Measurements from ENCODE around the gene TFAP2B.

TFAP2B gene

DNA sequence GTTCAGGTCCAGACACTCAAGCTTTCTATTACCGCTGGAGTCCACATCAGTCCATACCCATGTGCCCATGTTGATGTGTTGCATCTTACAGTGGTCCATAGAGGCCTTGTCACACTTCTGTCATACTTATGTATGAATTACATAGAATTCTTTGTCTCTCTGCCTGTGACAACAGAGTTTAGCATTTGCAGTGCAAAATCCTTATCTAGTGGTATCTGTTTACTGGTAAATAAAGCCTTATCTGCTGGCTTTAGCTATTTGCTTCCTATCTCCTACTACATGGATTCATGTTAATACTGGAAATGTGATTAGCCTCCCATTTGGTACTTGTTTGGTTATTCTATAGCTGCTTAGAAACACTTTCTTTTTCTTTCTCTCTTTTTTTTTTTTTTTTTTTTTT lies 49.8 kb downstream of the TFAP2B start:
- TF ChIP-seq CTCF (IDR thresholded peaks at IDR 0.05; ENCODE audit: insufficient read depth, low read depth, low read length, missing control alignments): no peak
- no peak overlapping the region for H3K4me3 ChIP-seq (ENCODE audit: low read length)
- no peak for DNase-seq (ENCODE audit: low read depth)

GRCh38 chr6:50873167-50873566 lies 54.5 kb downstream of the TFAP2B start:
- no peak overlapping the region for H3K4me3 ChIP-seq (ENCODE audit: low read length)
- no peak for DNase-seq (ENCODE audit: low read depth)
- TF ChIP-seq CTCF (IDR thresholded peaks at IDR 0.05; ENCODE audit: insufficient read depth, low read depth, low read length, missing control alignments): no peak

GRCh38 chr6:50884364-50884763 lies 65.7 kb downstream of the TFAP2B start:
- TF ChIP-seq CTCF (IDR thresholded peaks at IDR 0.05; ENCODE audit: insufficient read depth, low read depth, low read length, missing control alignments): no peak
- H3K4me3 ChIP-seq (ENCODE audit: low read length): no peak overlapping the region
- no peak for DNase-seq (ENCODE audit: low read depth)

- no peak overlapping the region for H3K4me3 ChIP-seq (ENCODE audit: low read length)
- no peak for DNase-seq (ENCODE audit: low read depth)
- TF ChIP-seq CTCF (IDR thresholded peaks at IDR 0.05; ENCODE audit: insufficient read depth, low read depth, low read length, missing control alignments): no peak
Observed at GRCh38 chr6:50887112-50887511, 68.4 kb downstream of the TFAP2B start.

DNA sequence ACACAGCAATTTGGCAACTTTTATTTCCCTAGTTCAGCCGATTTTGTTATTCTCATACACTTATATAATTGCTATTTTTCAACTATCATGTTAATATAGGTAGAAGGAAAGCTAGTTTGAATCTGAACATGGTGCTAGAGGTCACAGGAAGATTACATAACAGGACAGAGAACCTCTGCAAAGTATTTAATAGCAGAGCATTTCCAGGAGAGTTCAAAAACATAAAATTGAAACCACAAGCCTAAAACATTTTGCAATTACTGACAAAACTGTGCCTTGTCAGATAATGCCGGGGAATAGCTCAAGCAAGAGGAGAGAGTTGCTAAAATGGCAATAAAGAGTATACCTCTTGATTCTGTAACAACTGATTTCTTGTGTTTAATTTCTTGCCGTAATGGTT lies 70.8 kb downstream of the TFAP2B start:
- no peak for TF ChIP-seq CTCF (IDR thresholded peaks at IDR 0.05; ENCODE audit: insufficient read depth, low read depth, low read length, missing control alignments)
- H3K4me3 ChIP-seq (ENCODE audit: low read length): no peak overlapping the region
- no peak for DNase-seq (ENCODE audit: low read depth)

DNA sequence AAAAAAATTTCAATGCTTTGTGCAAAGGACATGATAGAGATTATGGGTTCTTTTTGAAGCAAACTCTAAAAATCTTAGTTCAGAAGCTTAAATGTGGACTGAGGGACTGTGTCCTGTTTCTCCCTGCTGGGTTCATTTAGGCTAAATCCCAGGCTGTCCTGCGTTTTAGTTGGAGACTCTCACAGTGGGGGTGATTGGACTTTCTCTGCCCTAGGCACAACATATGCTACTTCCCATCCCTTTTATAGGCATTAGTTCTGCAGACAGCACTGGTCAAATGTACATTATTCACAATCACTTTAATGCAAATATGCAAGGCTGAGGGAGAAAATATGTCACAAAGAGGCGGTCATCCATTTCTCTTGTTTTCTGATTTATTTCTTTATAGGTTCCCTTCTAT lies 71.3 kb downstream of the TFAP2B start:
- TF ChIP-seq CTCF (IDR thresholded peaks at IDR 0.05; ENCODE audit: insufficient read depth, low read depth, low read length, missing control alignments): no peak
- H3K4me3 ChIP-seq (ENCODE audit: low read length): no peak overlapping the region
- no peak for DNase-seq (ENCODE audit: low read depth)

DNA sequence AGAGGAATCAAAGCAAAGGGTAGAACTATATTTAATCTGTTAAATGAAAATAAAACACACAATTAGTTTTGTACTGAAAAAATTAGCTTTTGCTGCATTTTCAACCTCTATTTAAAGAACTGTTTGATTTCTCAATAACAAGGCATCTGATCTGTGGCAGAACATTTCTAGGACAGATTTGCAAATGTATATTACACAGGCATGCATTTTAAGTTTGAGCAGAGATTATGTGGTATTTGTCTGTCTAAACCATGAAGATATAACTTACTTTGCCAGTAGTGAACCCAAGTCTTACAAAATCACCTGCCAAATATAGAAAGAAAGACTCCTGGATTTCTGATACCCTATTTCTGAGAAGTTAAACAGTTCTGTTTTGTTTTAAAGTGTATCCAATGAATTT lies 71.9 kb downstream of the TFAP2B start:
- DNase-seq (ENCODE audit: low read depth): no peak
- no peak for TF ChIP-seq CTCF (IDR thresholded peaks at IDR 0.05; ENCODE audit: insufficient read depth, low read depth, low read length, missing control alignments)
- H3K4me3 ChIP-seq (ENCODE audit: low read length): no peak overlapping the region
